Stimulated activated CD4-positive, alpha-beta T cell treated with anti-CD3 and anti-CD28 coated beads, Interleukin-1b, Interleukin-23, amount 100 ng/mL, for 48 hours (primary cell): ENCODE data around the gene DZIP1L.
"Not testable (repeated sequence)": the region's sequence is repeated elsewhere in the genome, so short reads cannot be mapped to it uniquely, and the experiment has no call there.

Experiments
- DNase-seq: peaks from one replicate; pipeline ENCODE4 v3.0.0-alpha.2; 2020

Gene DZIP1L

GRCh38 chr3:138114988-138115971 lies at the start of gene DZIP1L:
Gene DZIP1L, minus strand, starts transcription at chr3:138115608. Its CDS starts 11,637 bp downstream, at chr3:138103971.
- no peak for DNase-seq

- no peak for DNase-seq
These were observed 49.7 kb upstream of the DZIP1L start for GRCh38 chr3:138165061-138165460.

- DNase-seq = no peak
These were observed 42.3 kb upstream of the DZIP1L start for GRCh38 chr3:138157743-138158142.

GRCh38 chr3:138154534-138154933 lies 39.1 kb upstream of the DZIP1L start:
- DNase-seq = no peak

- DNase-seq = no peak
These were observed 33.1 kb upstream of the DZIP1L start for GRCh38 chr3:138148503-138148902.

GRCh38 chr3:138142181-138142580 lies 26.8 kb upstream of the DZIP1L start:
- DNase-seq = not testable (repeated sequence)

GRCh38 chr3:138140940-138141339 lies 25.5 kb upstream of the DZIP1L start:
- no peak for DNase-seq

- no peak for DNase-seq
These were observed 24.3 kb upstream of the DZIP1L start for GRCh38 chr3:138139691-138140090.

GRCh38 chr3:138137861-138138260 lies 22.5 kb upstream of the DZIP1L start:
- DNase-seq = no peak

- DNase-seq = no peak
These were observed 20.8 kb upstream of the DZIP1L start for GRCh38 chr3:138136201-138136600.

GRCh38 chr3:138135833-138136194 lies 20.4 kb upstream of the DZIP1L start:
- DNase-seq = no peak

GRCh38 chr3:138135146-138135832 lies 19.9 kb upstream of the DZIP1L start:
- DNase-seq = no peak

GRCh38 chr3:138132239-138132638 lies 16.8 kb upstream of the DZIP1L start, which contains the start of gene A4GNT:
Gene A4GNT, minus strand, starts transcription at chr3:138132390. Its CDS starts 1,134 bp downstream, at chr3:138131256.
- no peak for DNase-seq

- DNase-seq = no peak
These were observed 12.4 kb upstream of the DZIP1L start for GRCh38 chr3:138127636-138128365.

- no peak for DNase-seq
These were observed 10.3 kb upstream of the DZIP1L start for GRCh38 chr3:138125548-138126221.

GRCh38 chr3:138124706-138125355 lies 9.4 kb upstream of the DZIP1L start:
- DNase-seq = no peak

- no peak for DNase-seq
These were observed 8.8 kb upstream of the DZIP1L start for GRCh38 chr3:138124188-138124587.

- DNase-seq = no peak
These were observed 4.0 kb upstream of the DZIP1L start for GRCh38 chr3:138119423-138119766.

GRCh38 chr3:138118612-138119422 lies 3.4 kb upstream of the DZIP1L start:
- peak; percentile 49 for DNase-seq

GRCh38 chr3:138114431-138114918 lies 933 bp downstream of the DZIP1L start:
- DNase-seq = no peak

GRCh38 chr3:138113326-138113725 lies 2.1 kb downstream of the DZIP1L start:
- DNase-seq = no peak
